Measurements from ENCODE around the gene TCP10L. TPM values are rescaled to one million over a fixed set of nuclear protein-coding genes. Genes with fewer than 3 reads are reported as not detected.

TCP10L gene
- total RNA-seq, 1 donor from 2014 or later, result 0.34 TPM

DNA sequence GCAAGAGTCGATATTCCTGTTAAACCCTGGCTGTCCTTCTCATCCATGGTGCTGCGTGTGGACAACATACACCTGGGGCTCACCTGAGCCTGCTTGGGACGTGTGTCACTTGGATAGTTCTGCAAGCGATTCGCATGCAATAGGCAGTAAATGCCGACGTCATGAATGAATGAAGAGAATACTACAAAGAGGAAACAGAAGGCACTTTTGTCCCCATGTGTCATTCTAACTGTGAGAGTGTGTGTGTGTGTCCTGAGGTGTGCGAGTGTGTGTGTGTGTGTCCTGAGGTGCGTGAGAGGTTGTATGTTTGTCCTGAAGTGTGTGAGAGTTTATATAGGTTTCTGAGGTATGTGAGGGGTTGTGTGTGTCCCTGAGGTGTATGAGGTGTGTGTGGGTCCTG, 647 bp upstream of the TCP10L start:
- peaks cover 10% of the 10 kb centered on the region for H3K27me3 Mint-ChIP-seq (ENCODE audit: low read depth, unreplicated experiment)
- Histone ChIP-seq H3K27ac (ENCODE audit: low read depth, low read length) (no peak overlapping the region), H3K9ac (ENCODE audit: low read length) (no peak overlapping the region), H3K4me1 (ENCODE audit: insufficient read depth, low read length) (no peaks in the 10 kb centered on the region), H3K27me3 (ENCODE audit: insufficient read depth, low read length) (no peaks in the 10 kb centered on the region), H3K79me2 (ENCODE audit: insufficient read depth, low read length) (no peaks in the 10 kb centered on the region), H2AFZ (ENCODE audit: low read depth, low read length) (no peak overlapping the region), H3K4me2 (ENCODE audit: low read length) (no peak overlapping the region), H3K9me3 (ENCODE audit: insufficient read depth, low read depth, low read length) (no peaks in the 10 kb centered on the region), H4K20me1 (ENCODE audit: insufficient read depth, low read length) (no peaks in the 10 kb centered on the region), H3K36me3 (ENCODE audit: insufficient read depth, low read length) (no peaks in the 10 kb centered on the region), H3K4me3 (ENCODE audit: insufficient read depth, low read depth, low read length) (no peak overlapping the region)
- no peaks in the 10 kb centered on the region for H3K4me1 Mint-ChIP-seq (ENCODE audit: low read depth, unreplicated experiment)
- no peaks in the 10 kb centered on the region for H3K9me3 Mint-ChIP-seq (ENCODE audit: unreplicated experiment)
- TF ChIP-seq, protein P1, sequence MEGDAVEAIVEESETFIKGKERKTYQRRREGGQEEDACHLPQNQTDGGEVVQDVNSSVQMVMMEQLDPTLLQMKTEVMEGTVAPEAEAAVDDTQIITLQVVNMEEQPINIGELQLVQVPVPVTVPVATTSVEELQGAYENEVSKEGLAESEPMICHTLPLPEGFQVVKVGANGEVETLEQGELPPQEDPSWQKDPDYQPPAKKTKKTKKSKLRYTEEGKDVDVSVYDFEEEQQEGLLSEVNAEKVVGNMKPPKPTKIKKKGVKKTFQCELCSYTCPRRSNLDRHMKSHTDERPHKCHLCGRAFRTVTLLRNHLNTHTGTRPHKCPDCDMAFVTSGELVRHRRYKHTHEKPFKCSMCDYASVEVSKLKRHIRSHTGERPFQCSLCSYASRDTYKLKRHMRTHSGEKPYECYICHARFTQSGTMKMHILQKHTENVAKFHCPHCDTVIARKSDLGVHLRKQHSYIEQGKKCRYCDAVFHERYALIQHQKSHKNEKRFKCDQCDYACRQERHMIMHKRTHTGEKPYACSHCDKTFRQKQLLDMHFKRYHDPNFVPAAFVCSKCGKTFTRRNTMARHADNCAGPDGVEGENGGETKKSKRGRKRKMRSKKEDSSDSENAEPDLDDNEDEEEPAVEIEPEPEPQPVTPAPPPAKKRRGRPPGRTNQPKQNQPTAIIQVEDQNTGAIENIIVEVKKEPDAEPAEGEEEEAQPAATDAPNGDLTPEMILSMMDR (IDR thresholded peaks at IDR 0.05; ENCODE audit: insufficient read depth, low read depth, low read length), result no peak
- TF ChIP-seq EZH2 (IDR thresholded peaks at IDR 0.05; ENCODE audit: insufficient read depth, low read length), result no peak
- no peak overlapping the region for H3K27ac Mint-ChIP-seq (ENCODE audit: unreplicated experiment)
- H3K4me3 Mint-ChIP-seq (ENCODE audit: unreplicated experiment), result no peak overlapping the region
- no peaks in the 10 kb centered on the region for H3K36me3 Mint-ChIP-seq (ENCODE audit: low read depth, unreplicated experiment)
- DNase-seq (ENCODE audit: low read depth) (no peak), FAIRE-seq (no peak)

- Mint-ChIP-seq H3K4me1 (ENCODE audit: low read depth, unreplicated experiment) (no peaks in the 10 kb centered on the region), H3K36me3 (ENCODE audit: low read depth, unreplicated experiment) (no peaks in the 10 kb centered on the region), H3K9me3 (ENCODE audit: unreplicated experiment) (no peaks in the 10 kb centered on the region), H3K27me3 (ENCODE audit: low read depth, unreplicated experiment) (peaks cover 12% of the 10 kb centered on the region), H3K4me3 (ENCODE audit: unreplicated experiment) (no peak overlapping the region), H3K27ac (ENCODE audit: unreplicated experiment) (no peak overlapping the region)
- Histone ChIP-seq H4K20me1 (ENCODE audit: insufficient read depth, low read length) (no peaks in the 10 kb centered on the region), H3K27me3 (ENCODE audit: insufficient read depth, low read length) (peaks cover 4% of the 10 kb centered on the region), H3K9me3 (ENCODE audit: insufficient read depth, low read depth, low read length) (no peaks in the 10 kb centered on the region), H2AFZ (ENCODE audit: low read depth, low read length) (no peak overlapping the region), H3K9ac (ENCODE audit: low read length) (no peak overlapping the region), H3K4me1 (ENCODE audit: insufficient read depth, low read length) (no peaks in the 10 kb centered on the region), H3K4me3 (ENCODE audit: insufficient read depth, low read depth, low read length) (no peak overlapping the region), H3K36me3 (ENCODE audit: insufficient read depth, low read length) (no peaks in the 10 kb centered on the region), H3K27ac (ENCODE audit: low read depth, low read length) (no peak overlapping the region), H3K79me2 (ENCODE audit: insufficient read depth, low read length) (no peaks in the 10 kb centered on the region), H3K4me2 (ENCODE audit: low read length) (no peak overlapping the region)
- no peak for DNase-seq (ENCODE audit: low read depth)
- no peak for FAIRE-seq
- TF ChIP-seq EZH2 (IDR thresholded peaks at IDR 0.05; ENCODE audit: insufficient read depth, low read length), result no peak
- TF ChIP-seq, protein P1 (IDR thresholded peaks at IDR 0.05; ENCODE audit: insufficient read depth, low read depth, low read length), result no peak
Observed at GRCh38 chr21:32584472-32584871, 851 bp downstream of the TCP10L start.

DNA sequence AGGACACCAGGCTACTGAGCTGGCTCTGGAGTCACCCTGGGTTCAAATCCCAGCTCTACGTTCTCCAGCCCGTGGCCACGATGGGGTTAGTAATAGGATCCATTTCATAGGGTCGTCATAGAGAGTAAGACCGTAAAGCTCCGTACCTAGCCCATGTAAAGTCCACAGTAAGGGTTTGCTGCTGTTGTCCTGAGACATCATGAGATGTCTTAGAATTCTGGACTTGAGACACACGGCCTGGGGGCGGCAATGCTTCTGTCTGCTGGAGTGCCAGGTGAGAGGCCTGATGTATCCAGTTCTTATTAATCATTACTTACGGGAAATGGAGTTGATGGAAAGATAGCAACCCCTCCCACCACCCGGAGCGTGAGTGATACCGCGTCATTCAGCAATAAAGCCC, 3.6 kb downstream of the TCP10L start:
- H3K27me3 Mint-ChIP-seq (ENCODE audit: low read depth, unreplicated experiment), result peaks cover 30% of the 10 kb centered on the region
- Histone ChIP-seq H2AFZ (ENCODE audit: low read depth, low read length) (no peak overlapping the region), H3K4me1 (ENCODE audit: insufficient read depth, low read length) (no peaks in the 10 kb centered on the region), H4K20me1 (ENCODE audit: insufficient read depth, low read length) (no peaks in the 10 kb centered on the region), H3K79me2 (ENCODE audit: insufficient read depth, low read length) (no peaks in the 10 kb centered on the region), H3K9me3 (ENCODE audit: insufficient read depth, low read depth, low read length) (no peaks in the 10 kb centered on the region), H3K4me2 (ENCODE audit: low read length) (no peak overlapping the region), H3K27me3 (ENCODE audit: insufficient read depth, low read length) (peaks cover 16% of the 10 kb centered on the region), H3K27ac (ENCODE audit: low read depth, low read length) (no peak overlapping the region), H3K4me3 (ENCODE audit: insufficient read depth, low read depth, low read length) (no peak overlapping the region), H3K9ac (ENCODE audit: low read length) (no peak overlapping the region), H3K36me3 (ENCODE audit: insufficient read depth, low read length) (no peaks in the 10 kb centered on the region)
- no peak overlapping the region for H3K27ac Mint-ChIP-seq (ENCODE audit: unreplicated experiment)
- H3K4me1 Mint-ChIP-seq (ENCODE audit: low read depth, unreplicated experiment), result no peaks in the 10 kb centered on the region
- no peak overlapping the region for H3K4me3 Mint-ChIP-seq (ENCODE audit: unreplicated experiment)
- no peak for FAIRE-seq
- DNase-seq (ENCODE audit: low read depth), result no peak
- TF ChIP-seq EZH2 (IDR thresholded peaks at IDR 0.05; ENCODE audit: insufficient read depth, low read length), result no peak
- TF ChIP-seq, protein P1 (IDR thresholded peaks at IDR 0.05; ENCODE audit: insufficient read depth, low read depth, low read length), result no peak
- H3K36me3 Mint-ChIP-seq (ENCODE audit: low read depth, unreplicated experiment), result no peaks in the 10 kb centered on the region
- no peaks in the 10 kb centered on the region for H3K9me3 Mint-ChIP-seq (ENCODE audit: unreplicated experiment)
